CD4-positive, CD25-positive, alpha-beta regulatory T cell (primary cell): ENCODE measurements around the gene AMPD2. TPM values are rescaled to one million over a fixed set of nuclear protein-coding genes. Genes with fewer than 3 reads are reported as not detected.
"Not testable (repeated sequence)": the region's sequence is repeated elsewhere in the genome, so short reads cannot be mapped to it uniquely, and the experiment has no call there.

ENCODE experiments used
- ATAC-seq, 2 donors: fragments of 150-1000 bp; cut with Tn5 transposase; one replicate each; pipeline ENCODE4 v1.10.0; 2021; ENCODE audit warnings: low read depth in 2 of 2, moderate number of reproducible peaks in 2 of 2, moderate library complexity in 1 of 2
- DNase-seq, 3 donors: peaks; one replicate each; pipeline versions ENCODE4 v3.0.0 to v3.0.0-alpha.2; 2012 to 2022; ENCODE audit warnings: mixed read lengths in 1 of 3
- H3K27ac ChIP-seq: one replicate; pipeline ENCODE4 v1.7.0; 2013; ENCODE audit warnings: mild to moderate bottlenecking, low read length; ENCODE audit not compliant: insufficient read depth, poor library complexity, severe bottlenecking
- H3K27me3 ChIP-seq: one replicate; pipeline ENCODE4 v1.7.0; 2013; ENCODE audit warnings: low read length; ENCODE audit not compliant: control insufficient read depth, insufficient read depth
- H3K36me3 ChIP-seq: one replicate; pipeline ENCODE4 v1.7.0; 2013; ENCODE audit warnings: mild to moderate bottlenecking, low read length, moderate library complexity; ENCODE audit not compliant: control insufficient read depth, insufficient read depth
- H3K4me1 ChIP-seq: 2 replicates; pipeline ENCODE4 v1.7.0; 2013; ENCODE audit warnings: mild to moderate bottlenecking, low read length; ENCODE audit not compliant: insufficient read depth, control insufficient read depth, poor library complexity, severe bottlenecking
- H3K4me3 ChIP-seq: one replicate; pipeline ENCODE4 v1.7.0; 2013; ENCODE audit warnings: low read depth, mild to moderate bottlenecking, low read length, moderate library complexity
- H3K9me3 ChIP-seq, 2 experiments: 1 replicate in 1 of 2; 2 replicates in 1 of 2; pipeline ENCODE4 v1.7.0; 2013; ENCODE audit warnings: low read length in 2 of 2, mild to moderate bottlenecking in 1 of 2, moderate library complexity in 1 of 2; ENCODE audit not compliant: control insufficient read depth in 2 of 2
- H3K27ac Mint-ChIP-seq, 3 donors: one replicate each; pipeline ENCODE4 v1.8.0; 2020 to 2022; ENCODE audit warnings: mild to moderate bottlenecking in 3 of 3, mixed read lengths in 3 of 3, moderate library complexity in 2 of 3
- H3K27me3 Mint-ChIP-seq: one replicate; pipeline ENCODE4 v1.8.0; 2022; ENCODE audit warnings: mild to moderate bottlenecking, mixed read lengths
- H3K36me3 Mint-ChIP-seq: one replicate; pipeline ENCODE4 v1.8.0; 2020; ENCODE audit warnings: mixed read lengths
- H3K4me1 Mint-ChIP-seq, 4 donors: one replicate each; pipeline ENCODE4 v1.8.0; 2020 to 2022; ENCODE audit warnings: mixed read lengths in 4 of 4, mild to moderate bottlenecking in 1 of 4
- H3K4me3 Mint-ChIP-seq, 4 donors: one replicate each; pipeline ENCODE4 v1.8.0; 2020 to 2022; ENCODE audit warnings: mild to moderate bottlenecking in 4 of 4, mixed read lengths in 4 of 4, moderate library complexity in 3 of 4
- H3K9me3 Mint-ChIP-seq, 7 donors: one replicate each; pipeline ENCODE4 v1.8.0; 2020 to 2022; ENCODE audit warnings: mixed read lengths in 7 of 7, mild to moderate bottlenecking in 3 of 7, moderate library complexity in 2 of 7
- polyA plus RNA-seq, 4 donors: library from polyadenylated mRNA; unstranded; fragments of 300-500 nt; fragmentation: Illumina TruSeq; gene quantifications; one replicate each; pipeline ENCODE4 v1.2.3, GENCODE V29; 2021
- total RNA-seq: library from RNA; stranded (reverse); gene quantifications from one replicate; pipeline ENCODE4 v1.2.3, GENCODE V29; 2022

Gene AMPD2
- total and polyA plus RNA-seq, 5 donors from 2014 or later: 23.3 to 203 (median 27.8) TPM

DNA sequence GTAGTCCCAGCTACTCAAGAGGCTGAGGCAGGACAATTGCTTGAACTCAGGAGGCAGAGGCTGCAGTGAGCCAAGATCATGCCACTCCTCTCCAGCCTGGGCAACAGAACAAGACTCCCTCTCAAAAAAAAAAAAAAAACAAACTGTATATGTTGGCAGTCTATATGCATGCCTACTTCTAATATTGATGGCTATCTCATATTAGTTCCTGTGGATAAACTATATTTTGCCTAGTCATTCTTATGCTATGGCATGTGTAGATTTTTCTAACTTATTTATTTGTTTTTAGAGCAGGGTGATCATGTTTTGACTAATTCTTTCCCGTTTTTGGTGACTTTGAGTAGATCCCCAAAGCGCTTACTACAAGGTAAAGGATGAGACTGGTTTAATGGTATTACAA, 59.0 kb downstream of the AMPD2 start:
- not testable (repeated sequence) for DNase-seq, H3K27me3 Mint-ChIP-seq, H3K4me1 Mint-ChIP-seq, H3K27ac ChIP-seq, H3K9me3 Mint-ChIP-seq, H3K9me3 ChIP-seq, H3K4me3 Mint-ChIP-seq, H3K36me3 ChIP-seq, H3K27ac Mint-ChIP-seq, H3K4me1 ChIP-seq, ATAC-seq, H3K27me3 ChIP-seq, H3K4me3 ChIP-seq, H3K36me3 Mint-ChIP-seq

Other genes starting within 250 kb of the AMPD2 start
- 0.86 TPM for gene SORT1, start 221.9 kb upstream of the AMPD2 start, total RNA-seq
- not detected for gene SORT1, start 221.9 kb upstream of the AMPD2 start, polyA plus RNA-seq
- gene PSMA5, start 193.4 kb upstream of the AMPD2 start, total RNA-seq: 61.5 TPM
- 100 to 1,000 TPM; 121 to 207 (median 153) TPM for gene PSMA5, start 193.4 kb upstream of the AMPD2 start, polyA plus RNA-seq
- gene SYPL2, start 153.3 kb upstream of the AMPD2 start, total RNA-seq: not detected
- gene SYPL2, start 153.3 kb upstream of the AMPD2 start, polyA plus RNA-seq: not detected
- 13.2 TPM for gene ATXN7L2, start 135.9 kb upstream of the AMPD2 start, total RNA-seq
- gene ATXN7L2, start 135.9 kb upstream of the AMPD2 start, polyA plus RNA-seq: 1 to 10 TPM; 4.7 to 8.0 (median 5.6) TPM
- 30.7 TPM for gene CYB561D1, start 125.7 kb upstream of the AMPD2 start, total RNA-seq
- 10 to 100 TPM; 11.5 to 22.7 (median 18.7) TPM for gene CYB561D1, start 125.7 kb upstream of the AMPD2 start, polyA plus RNA-seq
- 6.6 TPM for gene AMIGO1, start 110.1 kb upstream of the AMPD2 start, total RNA-seq
- gene AMIGO1, start 110.1 kb upstream of the AMPD2 start, polyA plus RNA-seq: 10 to 100 TPM in 3 of 4 donors, 1 to 10 TPM in 1; 5.2 to 17.1 (median 11.8) TPM
- gene GPR61, start 80.0 kb upstream of the AMPD2 start, total RNA-seq: 0.20 TPM
- gene GPR61, start 80.0 kb upstream of the AMPD2 start, polyA plus RNA-seq: under 1 TPM in 2 of 4 donors, not detected in 2; 0.43 TPM
- 7.4 TPM for gene GNAI3, start 71.2 kb upstream of the AMPD2 start, total RNA-seq
- 10 to 100 TPM in 2 of 4 donors, 1 to 10 TPM in 2; 9.4 to 10.3 (median 9.9) TPM for gene GNAI3, start 71.2 kb upstream of the AMPD2 start, polyA plus RNA-seq
- gene GNAT2, start 221 bp upstream of the AMPD2 start, total RNA-seq: not detected
- under 1 TPM in 1 of 4 donors, not detected in 3; 0.40 TPM for gene GNAT2, start 221 bp upstream of the AMPD2 start, polyA plus RNA-seq
- gene GSTM4, start 36.3 kb downstream of the AMPD2 start, total RNA-seq: 14.4 TPM
- gene GSTM4, start 36.3 kb downstream of the AMPD2 start, polyA plus RNA-seq: 10 to 100 TPM in 3 of 4 donors, 1 to 10 TPM in 1; 2.2 to 31.4 (median 17.6) TPM
- 36.2 TPM for gene GSTM2, start 48.2 kb downstream of the AMPD2 start, total RNA-seq
- 10 to 100 TPM in 2 of 4 donors, 1 to 10 TPM in 2; 8.0 to 11.9 (median 10.4) TPM for gene GSTM2, start 48.2 kb downstream of the AMPD2 start, polyA plus RNA-seq
- gene GSTM1, start 68.0 kb downstream of the AMPD2 start, total RNA-seq: 18.7 TPM
- gene GSTM1, start 68.0 kb downstream of the AMPD2 start, polyA plus RNA-seq: 100 to 1,000 TPM in 1 of 4 donors, 10 to 100 TPM in 2, not detected in 1; 38.8 to 123 (median 53.4) TPM
- gene GSTM5, start 92.4 kb downstream of the AMPD2 start, total RNA-seq: not detected
- gene GSTM5, start 92.4 kb downstream of the AMPD2 start, polyA plus RNA-seq: not detected
- 5.3 TPM for gene GSTM3, start 121.2 kb downstream of the AMPD2 start, total RNA-seq
- gene GSTM3, start 121.2 kb downstream of the AMPD2 start, polyA plus RNA-seq: 10 to 100 TPM in 3 of 4 donors, 1 to 10 TPM in 1; 3.9 to 50.1 (median 48.7) TPM
- gene EPS8L3, start 144.1 kb downstream of the AMPD2 start, total RNA-seq: not detected
- not detected for gene EPS8L3, start 144.1 kb downstream of the AMPD2 start, polyA plus RNA-seq